ENCODE data around the gene ACTR3C. TPM values are rescaled to one million over a fixed set of nuclear protein-coding genes. Genes with fewer than 3 reads are reported as not detected.

The ACTR3C gene
- total and polyA plus RNA-seq, 10 of the 15 experiments (the other 5 are each of a cell fraction or from before 2014, with no cell fraction given) = 2.0 to 10.2 (median 6.3) TPM

DNA sequence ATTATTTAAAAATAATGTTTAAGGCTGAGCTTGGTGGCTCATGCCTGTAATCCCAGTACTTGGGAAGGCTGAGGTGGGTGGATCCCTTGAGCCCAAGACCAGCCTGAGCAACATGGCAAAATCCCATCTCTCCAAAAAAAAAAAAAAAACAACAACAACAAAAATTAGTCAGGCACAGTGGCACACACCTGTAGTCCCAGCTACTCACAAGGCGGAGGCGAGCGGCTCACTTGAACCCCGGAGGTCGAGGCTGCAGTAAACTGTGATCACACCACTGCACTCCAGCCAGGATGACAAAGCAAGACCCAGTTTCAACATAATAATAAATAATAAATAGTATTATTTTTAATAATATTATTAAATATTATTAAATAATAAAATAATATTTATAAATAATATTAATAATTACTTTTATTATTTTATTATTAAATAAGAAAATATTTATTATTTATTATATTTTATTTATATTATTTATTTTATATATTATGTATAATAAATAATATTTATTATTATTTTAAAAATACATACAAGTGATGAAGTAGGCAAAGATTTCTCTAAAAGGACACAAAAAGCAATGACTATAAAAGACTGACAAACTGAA is 8.6 kb downstream of the ACTR3C start (continued):
- no peak for TF ChIP-seq KAT2A (conservative IDR thresholded peaks at IDR 0.05; ENCODE audit: control insufficient read depth, low read depth, low read length)
- TF ChIP-seq GATAD2B (conservative IDR thresholded peaks at IDR 0.05; ENCODE audit: low read depth) = no peak
- no peak for TF ChIP-seq CBX3 (IDR thresholded peaks at IDR 0.05; ENCODE audit: borderline replicate concordance, low read depth)
- TF ChIP-seq, protein P1, sequence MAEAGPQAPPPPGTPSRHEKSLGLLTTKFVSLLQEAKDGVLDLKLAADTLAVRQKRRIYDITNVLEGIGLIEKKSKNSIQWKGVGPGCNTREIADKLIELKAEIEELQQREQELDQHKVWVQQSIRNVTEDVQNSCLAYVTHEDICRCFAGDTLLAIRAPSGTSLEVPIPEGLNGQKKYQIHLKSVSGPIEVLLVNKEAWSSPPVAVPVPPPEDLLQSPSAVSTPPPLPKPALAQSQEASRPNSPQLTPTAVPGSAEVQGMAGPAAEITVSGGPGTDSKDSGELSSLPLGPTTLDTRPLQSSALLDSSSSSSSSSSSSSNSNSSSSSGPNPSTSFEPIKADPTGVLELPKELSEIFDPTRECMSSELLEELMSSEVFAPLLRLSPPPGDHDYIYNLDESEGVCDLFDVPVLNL (IDR thresholded peaks at IDR 0.05; ENCODE audit: low read depth, low read length) = no peak

DNA sequence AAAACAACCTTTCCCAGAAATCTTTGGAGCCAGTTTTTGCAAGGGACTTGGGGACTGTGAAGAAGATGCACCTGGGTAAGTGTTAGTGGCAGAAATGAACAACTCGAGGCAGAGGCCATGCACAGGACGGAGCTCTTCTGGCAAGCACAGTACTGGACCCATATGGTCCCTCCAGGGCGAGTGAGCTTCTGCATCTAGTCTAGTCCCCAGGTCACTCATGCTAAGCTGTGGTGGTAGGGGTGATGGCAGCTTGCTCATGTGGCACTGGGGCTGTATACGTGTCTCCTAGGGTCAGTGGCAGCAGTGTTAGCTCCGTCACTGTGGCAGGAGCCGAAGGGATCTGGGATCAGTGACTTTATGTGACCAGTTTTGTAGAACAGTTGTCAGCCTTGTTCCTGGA is 9.5 kb downstream of the ACTR3C start:
- Histone ChIP-seq H3K9ac (ENCODE audit: control insufficient read depth, insufficient read depth, low read length) (no peak overlapping the region), H3K4me2 (ENCODE audit: control insufficient read depth, insufficient read depth) (no peak overlapping the region), H3K4me3 (no peak overlapping the region), H2AFZ (ENCODE audit: control insufficient read depth, low read depth, low read length) (no peak overlapping the region), H3K4me1 (ENCODE audit: control insufficient read depth, insufficient read depth, low read length) (no peaks in the 10 kb centered on the region), H3K36me3 (ENCODE audit: control insufficient read depth in 2 of 2, insufficient read depth in 2 of 2, low read length in 1 of 2) (no peaks in the 10 kb centered on the region), H3K27ac (ENCODE audit: control insufficient read depth, insufficient read depth) (no peak overlapping the region), H3K79me2 (ENCODE audit: control insufficient read depth, insufficient read depth, low read length) (no peaks in the 10 kb centered on the region), H3K27me3 (replicated peaks in 1 of 2; ENCODE audit: control insufficient read depth in 2 of 2, insufficient read depth in 2 of 2, low read length in 1 of 2) (no peaks in the 10 kb centered on the region), H3K9me3 (replicated peaks; ENCODE audit: control insufficient read depth, insufficient read depth, low read length) (no peaks in the 10 kb centered on the region), H4K20me1 (ENCODE audit: control insufficient read depth, insufficient read depth) (no peaks in the 10 kb centered on the region)
- ChIA-PET CTCF (no interaction called here), SMC1A (ENCODE audit: uncharacterized antibody, unreplicated experiment) (interaction anchor here (1.2 kb wide), 1 partner anchor 8 kb away, joined by 6 read pairs; no protein-coding TSS in a partner anchor), POLR2A (interaction anchor here (0.5 to 1.6 kb wide), 3 partner anchors 12 to 1054 kb away, joined by 3 to 4 read pairs (median 3); no protein-coding TSS in a partner anchor), RAD21 (ENCODE audit: unreplicated experiment) (interaction anchor here (1.2 kb wide), 1 partner anchor 41 kb away, joined by 4 read pairs; no protein-coding TSS in a partner anchor)
- 81% methylated on average over 6 of the region's 6 CpGs for WGBS (ENCODE audit: insufficient coverage, insufficient replicate concordance, low lambda C conversion rate, missing lambda C conversion rate)
- intact Hi-C loops (cut with micrococcal nuclease; ENCODE audit: unreplicated experiment) = no loop called here
- BruUV-seq (replicated peaks) = no TSS peak
- ATAC-seq (no peak), FAIRE-seq (no peak), DNase-seq (ENCODE audit: low read depth, low spot score) (no peak)
- in situ Hi-C loops (cut with MboI) = no loop called here
- no peak for TF ChIP-seq EP300 (IDR thresholded peaks at IDR 0.05; ENCODE audit: borderline replicate concordance in 1 of 2, control insufficient read depth in 1 of 2, low read depth in 2 of 2, low read length in 2 of 2)
- TF ChIP-seq RFX5 (IDR thresholded peaks at IDR 0.05; ENCODE audit: low read depth, low read length) = no peak
- TF ChIP-seq, protein P2, sequence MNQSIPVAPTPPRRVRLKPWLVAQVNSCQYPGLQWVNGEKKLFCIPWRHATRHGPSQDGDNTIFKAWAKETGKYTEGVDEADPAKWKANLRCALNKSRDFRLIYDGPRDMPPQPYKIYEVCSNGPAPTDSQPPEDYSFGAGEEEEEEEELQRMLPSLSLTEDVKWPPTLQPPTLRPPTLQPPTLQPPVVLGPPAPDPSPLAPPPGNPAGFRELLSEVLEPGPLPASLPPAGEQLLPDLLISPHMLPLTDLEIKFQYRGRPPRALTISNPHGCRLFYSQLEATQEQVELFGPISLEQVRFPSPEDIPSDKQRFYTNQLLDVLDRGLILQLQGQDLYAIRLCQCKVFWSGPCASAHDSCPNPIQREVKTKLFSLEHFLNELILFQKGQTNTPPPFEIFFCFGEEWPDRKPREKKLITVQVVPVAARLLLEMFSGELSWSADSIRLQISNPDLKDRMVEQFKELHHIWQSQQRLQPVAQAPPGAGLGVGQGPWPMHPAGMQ (IDR thresholded peaks at IDR 0.05; ENCODE audit: borderline replicate concordance) = no peak
- TF ChIP-seq WRNIP1 (IDR thresholded peaks at IDR 0.05; ENCODE audit: borderline replicate concordance, low read depth, low read length) = no peak
- TF ChIP-seq, protein P3, sequence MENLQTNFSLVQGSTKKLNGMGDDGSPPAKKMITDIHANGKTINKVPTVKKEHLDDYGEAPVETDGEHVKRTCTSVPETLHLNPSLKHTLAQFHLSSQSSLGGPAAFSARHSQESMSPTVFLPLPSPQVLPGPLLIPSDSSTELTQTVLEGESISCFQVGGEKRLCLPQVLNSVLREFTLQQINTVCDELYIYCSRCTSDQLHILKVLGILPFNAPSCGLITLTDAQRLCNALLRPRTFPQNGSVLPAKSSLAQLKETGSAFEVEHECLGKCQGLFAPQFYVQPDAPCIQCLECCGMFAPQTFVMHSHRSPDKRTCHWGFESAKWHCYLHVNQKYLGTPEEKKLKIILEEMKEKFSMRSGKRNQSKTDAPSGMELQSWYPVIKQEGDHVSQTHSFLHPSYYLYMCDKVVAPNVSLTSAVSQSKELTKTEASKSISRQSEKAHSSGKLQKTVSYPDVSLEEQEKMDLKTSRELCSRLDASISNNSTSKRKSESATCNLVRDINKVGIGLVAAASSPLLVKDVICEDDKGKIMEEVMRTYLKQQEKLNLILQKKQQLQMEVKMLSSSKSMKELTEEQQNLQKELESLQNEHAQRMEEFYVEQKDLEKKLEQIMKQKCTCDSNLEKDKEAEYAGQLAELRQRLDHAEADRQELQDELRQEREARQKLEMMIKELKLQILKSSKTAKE (IDR thresholded peaks at IDR 0.05; ENCODE audit: low read depth, poor library complexity, severe bottlenecking) = no peak
